H1 (cell line): ENCODE results near the gene SSTR3. TPM values are rescaled to one million over a fixed set of nuclear protein-coding genes. Genes with fewer than 3 reads are reported as not detected.

ENCODE experiments used
- CTCF ChIA-PET: fragments of 300-600 bp; sonication (Branson Sonifier 250); formaldehyde crosslinking; loops from one replicate; lab custom pipeline; 2021; ENCODE audit not compliant: partially characterized antibody; lab: Charles Lee
- POLR2A ChIA-PET: fragments of 300-600 bp; sonication (Branson Sonifier 250); formaldehyde crosslinking; loops from one replicate; lab custom pipeline; 2021; ENCODE audit warnings: inconsistent platforms; ENCODE audit not compliant: partially characterized antibody; lab: Charles Lee
- DNase-seq, 2 experiments: peaks; one replicate each; pipeline versions ENCODE4 v3.0.0 to v3.0.0-alpha.2; 2010 to 2022; ENCODE audit warnings: low spot score in 2 of 2, low read depth in 1 of 2, mixed read lengths in 1 of 2
- FAIRE-seq: peaks from 2 replicates; lab custom pipeline; 2011; peaks lifted over from hg19 to GRCh38; lab: Jason Lieb, UNC
- H2AFZ ChIP-seq: 2 replicates; pipeline ENCODE4 v1.8.1; 2012; ENCODE audit warnings: low read length, inconsistent platforms
- H2AK5ac ChIP-seq: 2 replicates; pipeline ENCODE4 v1.6.1; 2013; ENCODE audit warnings: low read depth, low read length
- H2BK120ac ChIP-seq: replicated peaks from 2 replicates; pipeline ENCODE3; 2013; ENCODE audit warnings: low read depth, low read length, inconsistent platforms
- H2BK12ac ChIP-seq: 2 replicates; pipeline ENCODE4 v1.6.1; 2013; ENCODE audit warnings: low read depth, low read length
- H2BK15ac ChIP-seq: 2 replicates; pipeline ENCODE4 v1.6.1; 2013; ENCODE audit warnings: low read length
- H2BK20ac ChIP-seq: 2 replicates; pipeline ENCODE4 v1.6.1; 2013; ENCODE audit warnings: low read length
- H2BK5ac ChIP-seq: 2 replicates; pipeline ENCODE4 v1.6.1; 2013; ENCODE audit warnings: low read depth, low read length
- H3K14ac ChIP-seq: 2 replicates; pipeline ENCODE4 v1.6.1; 2013; ENCODE audit warnings: inconsistent platforms; ENCODE audit not compliant: insufficient read length
- H3K18ac ChIP-seq: 2 replicates; pipeline ENCODE4 v1.6.1; 2013; ENCODE audit warnings: low read length; ENCODE audit errors: extremely low read depth
- H3K23ac ChIP-seq: 2 replicates; pipeline ENCODE4 v1.6.1; 2013; ENCODE audit warnings: inconsistent platforms; ENCODE audit not compliant: insufficient read length
- H3K23me2 ChIP-seq: 2 replicates; pipeline ENCODE4 v1.6.1; 2013; ENCODE audit warnings: low read depth, low read length
- H3K27ac ChIP-seq: 2 replicates; pipeline ENCODE4 v1.6.1; 2011; ENCODE audit warnings: low read depth, low read length, inconsistent platforms
- H3K27me3 ChIP-seq, 4 experiments: replicated peaks in 1 of 4; 1 replicate in 1 of 4; 2 replicates in 3 of 4; pipeline versions ENCODE4 v1.6.1 to v1.8.1; 2011 to 2013; ENCODE audit warnings: low read length in 3 of 4, mild to moderate bottlenecking in 3 of 4, inconsistent platforms in 2 of 4, mixed read lengths in 2 of 4, moderate library complexity in 1 of 4; ENCODE audit not compliant: control insufficient read depth in 3 of 4, insufficient read depth in 3 of 4; ENCODE audit errors: extremely low read depth in 1 of 4
- H3K36me3 ChIP-seq, 4 experiments: 2 replicates each; pipeline versions ENCODE4 v1.6.1 to v1.8.1; 2011 to 2013; ENCODE audit warnings: mild to moderate bottlenecking in 4 of 4, low read length in 3 of 4, moderate library complexity in 2 of 4, control low read depth in 1 of 4, inconsistent platforms in 1 of 4; ENCODE audit not compliant: insufficient read depth in 4 of 4, control insufficient read depth in 2 of 4
- H3K4ac ChIP-seq: replicated peaks from 2 replicates; pipeline ENCODE3; 2013; ENCODE audit warnings: low read length, low read depth, mixed read lengths, inconsistent platforms; ENCODE audit not compliant: insufficient read length
- H3K4me1 ChIP-seq, 4 experiments: replicated peaks in 1 of 4; 1 replicate in 1 of 4; 2 replicates in 3 of 4; pipeline versions ENCODE4 v1.6.1 to v1.8.1; 2011 to 2013; ENCODE audit warnings: low read length in 3 of 4, inconsistent platforms in 2 of 4, mixed read lengths in 1 of 4; ENCODE audit not compliant: insufficient read depth in 4 of 4, control insufficient read depth in 3 of 4
- H3K4me2 ChIP-seq, 2 experiments: 2 replicates each; pipeline versions ENCODE4 v1.6.1 to v1.8.1; 2011 to 2013; ENCODE audit warnings: low read depth in 2 of 2, low read length in 2 of 2, control low read depth in 1 of 2, inconsistent platforms in 1 of 2, mild to moderate bottlenecking in 1 of 2; ENCODE audit not compliant: insufficient read depth in 1 of 2
- H3K4me3 ChIP-seq, 4 experiments: fragments of 200-600, 300-600 bp in 1 of 4; sonication (generic), shearing (Covaris generic), sonication (Bioruptor Twin) in 1 of 4; 2 replicates each; pipeline versions ENCODE4 v1.5.1 to v1.8.1; 2011 to 2016; ENCODE audit warnings: low read length in 4 of 4, low read depth in 3 of 4, control low read depth in 2 of 4, inconsistent platforms in 2 of 4, mild to moderate bottlenecking in 2 of 4, mixed read lengths in 1 of 4, moderate library complexity in 1 of 4; ENCODE audit not compliant: insufficient read depth in 2 of 4; ENCODE audit errors: extremely low read depth in 1 of 4
- H3K56ac ChIP-seq: replicated peaks from 2 replicates; pipeline ENCODE3; 2013; ENCODE audit warnings: low read depth, mild to moderate bottlenecking, mixed read lengths, low read length, inconsistent platforms; ENCODE audit not compliant: insufficient read length
- H3K79me1 ChIP-seq: 2 replicates; pipeline ENCODE4 v1.6.1; 2013; ENCODE audit warnings: low read depth, low read length, control low read depth
- H3K79me2 ChIP-seq, 2 experiments: 2 replicates each; pipeline versions ENCODE4 v1.6.1 to v1.8.1; 2012 to 2013; ENCODE audit warnings: low read length in 2 of 2, mild to moderate bottlenecking in 2 of 2, inconsistent platforms in 1 of 2; ENCODE audit not compliant: insufficient read depth in 2 of 2, control insufficient read depth in 1 of 2
- H3K9ac ChIP-seq, 4 experiments: replicated peaks in 1 of 4; 1 replicate in 1 of 4; 2 replicates in 3 of 4; pipeline versions ENCODE4 v1.6.1 to v1.8.1; 2011 to 2013; ENCODE audit warnings: low read depth in 3 of 4, low read length in 3 of 4, control low read depth in 2 of 4, mild to moderate bottlenecking in 2 of 4, moderate library complexity in 2 of 4, inconsistent platforms in 1 of 4; ENCODE audit errors: extremely low read depth in 1 of 4
- H3K9me3 ChIP-seq, 2 experiments: 2 replicates each; pipeline versions ENCODE4 v1.6.1 to v1.8.1; 2012 to 2013; ENCODE audit warnings: mild to moderate bottlenecking in 2 of 2, moderate library complexity in 2 of 2, control low read depth in 1 of 2, inconsistent platforms in 1 of 2, low read depth in 1 of 2, low read length in 1 of 2, mixed read lengths in 1 of 2; ENCODE audit not compliant: insufficient read depth in 2 of 2
- H4K20me1 ChIP-seq, 2 experiments: replicated peaks in 1 of 2; 2 replicates each; pipeline versions ENCODE3 to v1.8.1; 2011 to 2013; ENCODE audit warnings: inconsistent platforms in 2 of 2, low read length in 2 of 2, mild to moderate bottlenecking in 1 of 2; ENCODE audit not compliant: insufficient read depth in 2 of 2, control insufficient read depth in 1 of 2
- H4K5ac ChIP-seq: 2 replicates; pipeline ENCODE4 v1.6.1; 2013; ENCODE audit warnings: low read length, low read depth, mixed read lengths, inconsistent platforms; ENCODE audit not compliant: insufficient read length
- H4K8ac ChIP-seq: 2 replicates; pipeline ENCODE4 v1.8.0; 2013; ENCODE audit warnings: mild to moderate bottlenecking, moderate library complexity, low read length, inconsistent platforms; ENCODE audit not compliant: insufficient read depth; ENCODE audit errors: extremely low read depth
- H4K91ac ChIP-seq: replicated peaks from 2 replicates; pipeline ENCODE3; 2013; ENCODE audit warnings: low read length, mixed read lengths, inconsistent platforms; ENCODE audit not compliant: insufficient read length
- EGR1 ChIP-seq: IDR thresholded peaks from 2 replicates; pipeline ENCODE4 v1.6.1; 2011; ENCODE audit warnings: low read depth, low read length, borderline replicate concordance
- JUN ChIP-seq: IDR thresholded peaks from 2 replicates; pipeline ENCODE4 v1.6.1; 2011; ENCODE audit warnings: low read depth, mild to moderate bottlenecking, improper control_type of control experiment, low read length
- JUND ChIP-seq: IDR thresholded peaks from 2 replicates; pipeline ENCODE4 v1.6.1; 2011; ENCODE audit warnings: mild to moderate bottlenecking, improper control_type of control experiment, low read length
- SP1 ChIP-seq: IDR thresholded peaks from 2 replicates; pipeline ENCODE4 v1.6.1; 2011; ENCODE audit warnings: low read depth, low read length
- SP4 ChIP-seq: IDR thresholded peaks from 2 replicates; pipeline ENCODE4 v1.6.1; 2012; ENCODE audit warnings: low read length, inconsistent platforms
- TCF12 ChIP-seq: IDR thresholded peaks from 2 replicates; pipeline ENCODE4 v1.6.1; 2011; ENCODE audit warnings: low read depth, mild to moderate bottlenecking, low read length
- YY1 ChIP-seq: IDR thresholded peaks from 2 replicates; pipeline ENCODE4 v1.6.1; 2011; ENCODE audit warnings: low read depth, mild to moderate bottlenecking, low read length
- WGBS, 2 experiments: shearing (Covaris generic) in 1 of 2; methylation state at CpG; one replicate each; pipeline versions ENCODE4 v1.1.6 to v1.1.7; 2013 to 2015; ENCODE audit warnings: low lambda C conversion rate in 2 of 2, mixed read lengths in 2 of 2, inconsistent platforms in 1 of 2, low coverage in 1 of 2, missing lambda C conversion rate in 1 of 2; ENCODE audit not compliant: insufficient replicate concordance in 2 of 2, insufficient coverage in 1 of 2, insufficient read length in 1 of 2; ENCODE audit errors: extremely low coverage in 1 of 2, missing lambda C conversion rate in 1 of 2; 5-methylcytosine and 5-hydroxymethylcytosine counted together
- polyA plus RNA-seq, 7 experiments: library from polyadenylated mRNA; depleted of rRNA in 3 of 7; stranded (reverse) in 5 of 7; unstranded in 2 of 7; fragments of >200 nt in 5 of 7; fragments of 200-250 nt in 2 of 7; gene quantifications; 1 replicate in 5 of 7; 2 replicates in 1 of 7; 4 replicates in 1 of 7; pipeline versions ENCODE4 v1.2.1 to v1.2.3, GENCODE V29; 2011 to 2013; ENCODE audit warnings: missing spikeins in 2 of 7, mixed read lengths in 2 of 7
- total RNA-seq: library from RNA; stranded (reverse); fragmentation: NEBNext Ultra II Directional; extraction: Animal tissue kit (Norgen Biotek cat#: 25700); gene quantifications from 2 replicates; pipeline ENCODE4 v1.2.1, GENCODE V29; 2021
- TF ChIP-seq, protein P1 (sequence below), 3 experiments: IDR thresholded peaks; 1 replicate in 2 of 3; 2 replicates in 1 of 3; pipeline versions ENCODE4 v1.5.1 to v1.6.1; 2011; ENCODE audit warnings: low read length in 3 of 3, mild to moderate bottlenecking in 3 of 3, inconsistent platforms in 2 of 3, low read depth in 1 of 3, moderate library complexity in 1 of 3; ENCODE audit not compliant: insufficient read depth in 1 of 3; ENCODE audit errors: control extremely low read depth in 1 of 3

SSTR3 gene
- total and polyA plus RNA-seq, 2 of the 8 experiments (the other 6 are each of a cell fraction or from before 2014, with no cell fraction given): 0.22 to 0.77 TPM

DNA sequence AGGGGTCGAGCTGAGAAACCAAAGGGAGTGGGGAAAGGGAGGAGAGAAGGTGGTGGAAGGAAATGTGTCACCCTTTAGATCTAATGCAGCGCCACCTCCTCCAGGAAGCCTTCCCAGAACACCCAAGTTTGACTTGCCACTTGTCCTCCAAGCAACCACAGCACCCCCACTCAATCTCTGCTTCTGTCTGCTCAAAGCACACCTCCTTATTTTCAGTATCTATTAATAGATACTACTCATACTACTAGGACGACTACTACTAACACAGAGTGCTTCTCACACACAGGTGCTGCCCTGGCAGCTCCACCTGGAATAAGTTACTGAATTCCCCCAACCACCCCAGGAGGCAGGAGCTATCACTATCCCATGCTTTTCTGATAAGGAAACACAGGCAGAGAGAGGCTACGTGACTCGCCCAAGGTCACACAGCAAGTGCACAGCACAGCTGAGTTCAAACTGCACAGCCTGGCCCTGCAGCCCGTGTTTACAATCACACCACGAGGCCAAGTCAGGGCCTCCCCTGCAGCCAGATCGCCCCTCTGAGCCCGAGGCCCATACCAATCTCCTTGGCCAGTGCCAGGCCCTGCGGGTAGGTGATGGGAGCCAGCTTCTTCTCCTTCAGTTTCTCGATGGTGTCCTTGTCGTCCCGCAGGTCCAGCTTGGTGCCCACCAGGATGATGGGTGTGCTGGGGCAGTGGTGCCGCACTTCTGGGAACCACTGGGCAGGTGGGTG, 18.6 kb upstream of the SSTR3 start:
- H3K79me2 ChIP-seq: no peaks in the 10 kb centered on the region
- no peak overlapping the region for H3K4me2 ChIP-seq
- H2BK20ac ChIP-seq: no peak overlapping the region
- H3K23me2 ChIP-seq: peaks cover 2% of the 10 kb centered on the region; the same call in 1 of the 2 replicates
- TF ChIP-seq TCF12 (no peak), JUN (no peak), EGR1 (no peak), SP4 (no peak), SP1 (no peak), JUND (no peak), YY1 (no peak)
- TF ChIP-seq, protein P1, sequence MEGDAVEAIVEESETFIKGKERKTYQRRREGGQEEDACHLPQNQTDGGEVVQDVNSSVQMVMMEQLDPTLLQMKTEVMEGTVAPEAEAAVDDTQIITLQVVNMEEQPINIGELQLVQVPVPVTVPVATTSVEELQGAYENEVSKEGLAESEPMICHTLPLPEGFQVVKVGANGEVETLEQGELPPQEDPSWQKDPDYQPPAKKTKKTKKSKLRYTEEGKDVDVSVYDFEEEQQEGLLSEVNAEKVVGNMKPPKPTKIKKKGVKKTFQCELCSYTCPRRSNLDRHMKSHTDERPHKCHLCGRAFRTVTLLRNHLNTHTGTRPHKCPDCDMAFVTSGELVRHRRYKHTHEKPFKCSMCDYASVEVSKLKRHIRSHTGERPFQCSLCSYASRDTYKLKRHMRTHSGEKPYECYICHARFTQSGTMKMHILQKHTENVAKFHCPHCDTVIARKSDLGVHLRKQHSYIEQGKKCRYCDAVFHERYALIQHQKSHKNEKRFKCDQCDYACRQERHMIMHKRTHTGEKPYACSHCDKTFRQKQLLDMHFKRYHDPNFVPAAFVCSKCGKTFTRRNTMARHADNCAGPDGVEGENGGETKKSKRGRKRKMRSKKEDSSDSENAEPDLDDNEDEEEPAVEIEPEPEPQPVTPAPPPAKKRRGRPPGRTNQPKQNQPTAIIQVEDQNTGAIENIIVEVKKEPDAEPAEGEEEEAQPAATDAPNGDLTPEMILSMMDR (IDR thresholded peaks at IDR 0.05; ENCODE audit: control extremely low read depth in 1 of 3, insufficient read depth in 1 of 3, low read depth in 1 of 3, low read length in 3 of 3): no peak
- FAIRE-seq (no peak), DNase-seq (no peak)
- no peaks in the 10 kb centered on the region for H3K9me3 ChIP-seq
- H3K14ac ChIP-seq: no peak overlapping the region
- no peak overlapping the region for H2AK5ac ChIP-seq
- no peaks in the 10 kb centered on the region for H3K79me1 ChIP-seq
- no peak overlapping the region for H2BK12ac ChIP-seq
- no peak overlapping the region for H2BK120ac ChIP-seq
- CTCF ChIA-PET: interaction anchor here (1.0 to 1.9 kb wide), 4 partner anchors 12 to 30 kb away, joined by 3 to 5 read pairs (median 4); no protein-coding TSS in a partner anchor
- no peak overlapping the region; the same call in 1 of the 2 replicates for H4K8ac ChIP-seq
- WGBS, 2 experiments: 87% methylated on average over 14 of the region's 14 CpGs; no CpG with 5 or more reads in 1 of the 2 experiments
- H3K4me1 ChIP-seq: 0 out of 7 replicates have a peak, but pooled peaks cover 0 to 3% (median 0%) of the 10 kb centered on the region in 4 experiments
- H3K18ac ChIP-seq: no peak overlapping the region
- H2AFZ ChIP-seq: no peak overlapping the region
- H4K20me1 ChIP-seq: no peaks in the 10 kb centered on the region
- H3K4ac ChIP-seq: no peak overlapping the region
- POLR2A ChIA-PET: no interaction called here
- H4K91ac ChIP-seq: no peak overlapping the region
- no peaks in the 10 kb centered on the region for H3K36me3 ChIP-seq
- H2BK5ac ChIP-seq: no peak overlapping the region
- H3K27ac ChIP-seq: no peak overlapping the region
- H3K27me3 ChIP-seq: no peaks in the 10 kb centered on the region
- H4K5ac ChIP-seq: no peak overlapping the region
- H3K56ac ChIP-seq: no peak overlapping the region
- no peak overlapping the region for H3K9ac ChIP-seq
- no peak overlapping the region for H2BK15ac ChIP-seq
- no peak overlapping the region for H3K23ac ChIP-seq
- no peak overlapping the region for H3K4me3 ChIP-seq
